Glomerular endothelial cell (primary cell): ENCODE results near the gene ZIM2. TPM values are rescaled to one million over a fixed set of nuclear protein-coding genes. Genes with fewer than 3 reads are reported as not detected.

Experiments used
- DNase-seq: peaks from one replicate; pipeline ENCODE4 v3.0.0-alpha.2; 2011; ENCODE audit warnings: low read depth, low spot score; ENCODE audit errors: extremely low read depth
- total RNA-seq: library from RNA; depleted of rRNA; stranded (reverse); fragments of >200 nt; gene quantifications from 2 replicates; pipeline ENCODE4 v1.2.3, GENCODE V29; 2015

Gene ZIM2
- total RNA-seq, 1 donor from 2014 or later, result not detected

DNA sequence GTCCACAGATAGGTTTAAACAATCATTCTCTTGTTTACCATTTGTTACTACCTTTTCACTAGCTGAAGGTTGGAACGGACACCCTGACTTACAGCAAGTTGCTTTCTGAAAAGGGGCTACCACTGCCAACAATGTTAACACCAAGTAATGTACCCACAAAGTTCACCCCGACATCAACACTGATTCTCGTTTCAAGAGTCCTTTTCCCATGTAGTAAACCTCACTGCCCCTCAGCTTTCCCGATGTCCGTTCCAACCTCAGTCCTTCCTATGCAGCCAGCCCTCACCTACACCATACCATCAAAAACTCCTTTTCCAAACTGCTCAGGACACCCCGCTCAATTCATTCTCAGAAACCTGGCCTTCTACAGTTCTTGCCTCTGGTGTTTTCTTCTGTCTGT, 29.0 kb downstream of the ZIM2 start:
- no peak for DNase-seq

DNA sequence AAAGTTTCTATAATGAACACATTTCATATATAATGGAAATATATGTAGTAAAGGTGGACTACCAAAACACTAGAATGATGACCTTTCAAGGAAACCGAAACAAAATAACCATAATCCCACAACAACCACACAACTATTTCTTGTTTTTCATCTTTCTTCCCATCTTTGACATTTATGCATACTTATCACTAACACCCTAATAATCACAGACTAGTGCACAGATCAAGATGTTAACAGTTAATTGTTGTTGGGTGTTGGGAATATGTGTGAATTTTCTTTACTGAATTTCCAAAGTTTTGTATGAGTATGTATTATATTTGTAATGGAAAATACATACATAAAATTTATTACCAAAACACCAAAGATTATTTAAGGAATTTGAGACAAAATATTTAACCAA, 30.3 kb downstream of the ZIM2 start:
- DNase-seq, result no peak

DNA sequence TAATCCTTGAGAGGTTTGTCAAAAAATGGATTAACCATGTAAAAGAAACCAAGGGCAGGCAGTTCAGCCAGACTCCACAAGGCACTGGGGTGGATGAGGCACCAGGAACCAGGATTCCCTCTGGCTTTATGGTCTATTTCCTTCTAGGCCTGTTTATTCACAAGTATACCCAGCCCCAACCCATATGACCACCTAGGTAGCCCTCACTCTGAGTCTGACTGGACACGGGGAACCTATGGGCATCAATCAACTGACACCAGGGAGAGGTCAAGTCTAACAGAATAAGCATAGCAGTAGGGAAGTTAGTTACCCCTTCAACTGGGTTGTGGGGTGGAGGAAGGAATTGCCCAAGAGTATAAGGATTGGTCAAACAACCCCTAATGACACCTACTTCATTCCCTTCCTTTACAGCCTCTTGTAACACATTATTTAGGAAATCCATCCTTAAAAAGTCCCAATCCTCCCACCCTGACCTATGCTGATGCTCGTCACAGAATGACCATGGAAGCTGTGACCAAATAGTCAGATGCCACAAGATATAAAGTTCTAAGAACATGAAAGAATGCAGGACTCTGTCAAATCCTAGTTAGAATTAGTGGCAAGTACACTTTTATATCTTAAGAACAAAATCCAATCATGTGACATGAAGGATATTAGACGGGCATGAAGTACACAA, 31.7 kb downstream of the ZIM2 start:
- DNase-seq, result no peak

DNA sequence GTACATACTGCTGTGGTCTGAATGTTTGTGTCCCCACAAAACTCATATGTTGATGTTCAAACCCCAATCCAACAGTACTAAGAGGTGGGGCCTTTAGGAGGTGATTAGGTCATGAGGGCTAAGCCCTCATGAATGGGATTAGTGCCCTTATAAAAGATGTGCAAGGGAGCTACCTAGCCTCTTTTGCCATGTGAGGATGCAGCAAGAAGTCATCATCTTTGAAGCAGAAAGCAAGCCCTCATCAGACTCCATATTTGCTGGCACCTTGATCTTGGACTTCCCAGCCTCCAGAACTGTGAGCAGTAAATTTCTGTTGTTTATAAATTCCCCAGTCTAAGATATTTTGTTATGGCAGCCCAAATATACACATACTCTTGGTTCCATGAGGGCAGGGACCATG, 33.9 kb downstream of the ZIM2 start:
- no peak for DNase-seq

DNA sequence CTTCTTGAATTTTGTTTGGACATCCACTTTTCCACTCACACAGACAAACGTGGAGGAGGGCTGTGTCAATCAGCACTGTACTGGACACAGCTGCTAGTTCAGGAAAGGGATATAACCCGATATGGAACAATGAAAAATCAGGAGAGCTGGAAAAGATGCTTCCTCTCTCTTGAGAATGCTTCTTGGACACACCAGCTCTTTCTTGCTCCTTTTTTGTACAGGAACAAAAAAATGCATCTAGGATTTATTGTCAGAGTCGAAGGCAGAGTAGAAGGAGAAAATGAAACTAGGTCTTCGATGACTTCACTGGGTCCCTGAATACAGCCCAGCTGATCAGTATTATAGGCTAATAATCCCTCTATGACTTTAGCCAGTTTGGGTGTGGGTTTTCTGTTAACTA, 62.2 kb downstream of the ZIM2 start:
- DNase-seq, result no peak

DNA sequence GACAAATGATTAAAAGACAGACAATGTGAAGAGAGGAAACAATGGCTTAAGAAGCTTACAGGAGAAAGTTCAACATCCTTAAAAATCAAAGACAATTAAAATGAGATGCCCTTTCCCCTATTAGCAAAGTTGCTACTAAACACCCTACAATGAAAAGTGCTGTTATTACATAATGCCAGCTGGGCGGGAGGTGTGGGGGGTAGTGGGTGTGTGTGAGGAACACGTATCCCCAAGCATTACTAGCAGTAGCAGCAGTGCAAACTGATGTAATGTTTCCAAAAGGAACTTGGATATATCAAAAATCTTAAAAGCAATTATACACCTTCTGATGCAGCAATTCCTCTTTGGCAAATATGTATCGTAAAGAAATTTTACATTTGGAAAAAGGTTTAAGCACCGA, 70.9 kb downstream of the ZIM2 start:
- DNase-seq, result no peak

DNA sequence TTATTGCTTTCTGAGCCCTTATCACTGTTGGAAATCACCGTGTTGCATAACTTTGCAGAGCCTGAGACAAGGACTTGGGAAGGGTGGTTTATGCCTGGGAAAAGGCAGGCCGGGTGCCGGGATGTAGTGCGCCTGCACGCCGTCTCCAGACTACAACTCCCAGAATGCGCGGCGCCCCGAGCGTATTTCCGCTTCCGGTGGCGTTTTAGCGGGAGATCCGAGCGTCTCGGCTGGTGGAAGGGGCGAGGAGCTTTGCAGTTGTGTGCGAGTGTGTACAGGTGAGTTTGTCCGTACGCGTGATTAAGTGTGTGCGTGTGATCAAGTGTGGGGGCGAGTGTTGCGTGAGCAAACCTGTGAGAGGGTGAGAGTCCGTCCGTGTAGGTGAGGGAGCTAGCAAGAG, 75.4 kb downstream of the ZIM2 start:
- no peak for DNase-seq

DNA sequence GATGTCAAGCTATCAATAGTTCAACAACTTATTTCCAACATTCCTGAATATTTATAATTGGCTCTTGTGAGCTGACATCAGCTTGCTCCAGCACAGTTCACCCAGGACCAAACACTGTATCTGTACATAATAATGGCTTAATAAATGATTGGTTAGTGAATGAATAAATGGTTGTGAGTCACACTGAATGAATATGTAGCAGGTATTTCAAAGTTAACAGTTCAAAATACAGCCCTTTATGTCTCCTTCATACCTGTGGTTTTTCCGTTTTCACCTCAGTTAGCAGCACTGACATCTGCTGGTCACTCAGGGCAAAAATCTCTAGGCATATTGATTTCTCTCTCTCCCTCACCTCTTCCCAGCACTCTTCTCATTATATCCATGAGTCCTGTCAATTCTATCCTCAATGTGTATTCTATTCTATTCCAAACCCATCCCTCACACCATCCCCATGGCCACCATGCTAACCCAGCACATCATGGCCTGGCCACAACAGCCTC, 76.3 kb downstream of the ZIM2 start:
- DNase-seq, result no peak

DNA sequence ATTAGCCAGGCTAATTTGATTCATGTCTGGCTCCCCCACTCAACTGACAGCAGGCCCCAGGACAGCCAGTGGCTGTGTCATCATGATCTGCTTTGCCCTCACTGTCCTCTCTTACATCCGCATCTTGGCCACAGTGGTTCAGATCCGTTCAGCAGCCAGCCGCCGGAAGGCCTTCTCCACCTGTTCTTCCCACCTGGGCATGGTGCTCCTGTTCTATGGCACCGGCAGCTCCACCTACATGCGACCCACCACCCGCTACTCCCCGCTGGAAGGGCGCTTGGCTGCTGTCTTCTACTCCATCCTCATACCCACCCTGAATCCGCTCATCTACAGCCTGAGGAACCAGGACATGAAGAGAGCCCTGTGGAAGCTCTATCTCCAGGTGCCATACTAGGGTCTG, 79.7 kb downstream of the ZIM2 start:
- DNase-seq, result no peak

DNA sequence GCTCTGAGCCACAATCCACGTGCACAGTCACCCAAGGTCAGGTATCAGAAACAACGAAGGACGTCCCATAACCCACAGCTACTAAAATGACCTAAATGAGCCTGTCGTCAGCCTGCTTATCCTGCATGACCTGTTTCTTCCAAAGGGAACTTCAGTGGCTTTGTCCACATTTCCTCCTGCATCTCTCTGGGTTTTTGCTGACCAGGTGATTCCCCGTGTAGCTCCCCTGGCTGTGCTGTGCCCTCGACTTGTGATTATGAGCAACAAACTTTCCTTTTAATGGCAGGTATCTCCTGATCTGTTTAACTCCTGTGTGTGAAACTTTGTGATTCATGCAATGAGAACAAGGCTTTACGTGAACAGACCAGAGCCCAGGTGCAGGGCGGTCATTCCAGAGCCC, 81.0 kb downstream of the ZIM2 start:
- DNase-seq, result no peak

DNA sequence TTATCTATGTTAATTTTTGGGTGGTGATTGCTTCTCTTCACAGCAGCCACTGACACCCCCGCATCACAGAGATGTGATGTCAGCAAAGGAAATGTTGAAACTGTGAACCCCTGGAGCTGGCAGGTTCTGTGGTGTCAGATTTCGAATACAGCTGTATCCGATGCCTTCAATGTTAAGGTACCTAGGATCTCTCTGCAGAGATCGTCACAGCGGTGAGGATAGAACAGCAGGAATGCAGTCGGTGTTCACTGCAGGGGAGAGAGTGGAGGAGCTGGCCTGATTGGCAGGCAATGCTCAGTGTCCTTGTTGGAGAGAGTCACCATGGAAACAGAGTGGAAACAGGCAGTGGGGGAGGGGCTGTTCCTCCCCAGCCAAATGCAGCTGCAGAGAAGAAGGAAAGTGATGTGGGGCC, 89.4 kb downstream of the ZIM2 start:
- DNase-seq, result no peak

DNA sequence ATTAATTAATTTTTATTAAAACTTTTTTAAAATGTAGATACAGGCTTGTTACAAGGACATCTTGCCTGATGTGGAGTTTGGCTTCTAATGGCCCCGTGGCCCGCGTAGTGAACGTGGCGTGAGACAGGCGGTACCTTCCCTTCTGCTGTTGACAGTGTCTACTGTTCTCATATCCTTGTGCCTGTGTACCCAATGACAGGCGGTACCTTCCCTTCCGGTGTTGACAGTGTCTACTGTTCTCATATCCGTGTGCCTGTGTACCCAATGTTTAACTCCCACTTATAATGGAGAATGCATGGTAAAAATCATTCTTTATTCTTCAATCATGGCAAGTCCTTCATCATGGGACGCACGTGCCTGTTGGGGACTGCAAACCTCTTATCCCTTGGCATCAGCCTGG, 89.9 kb downstream of the ZIM2 start:
- DNase-seq, result no peak

DNA sequence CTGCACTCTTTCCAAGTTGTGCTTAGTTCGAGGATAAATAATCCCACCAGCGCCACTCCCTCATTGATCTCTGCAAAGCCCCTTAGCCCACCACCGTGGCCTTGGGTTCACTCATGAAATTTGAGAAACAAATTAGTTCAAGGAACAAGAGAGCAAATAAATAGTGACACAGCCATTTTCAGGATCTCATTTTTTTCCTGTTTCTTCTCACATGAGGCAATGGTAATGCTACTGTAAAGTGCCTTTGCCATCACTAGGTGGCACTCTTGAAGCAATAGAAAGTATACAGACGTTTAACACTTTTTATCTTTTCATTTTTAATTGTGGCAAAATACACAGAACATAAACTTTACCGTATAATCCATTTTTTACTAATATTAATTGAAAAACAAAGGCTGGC, 92.1 kb downstream of the ZIM2 start:
- no peak for DNase-seq

DNA sequence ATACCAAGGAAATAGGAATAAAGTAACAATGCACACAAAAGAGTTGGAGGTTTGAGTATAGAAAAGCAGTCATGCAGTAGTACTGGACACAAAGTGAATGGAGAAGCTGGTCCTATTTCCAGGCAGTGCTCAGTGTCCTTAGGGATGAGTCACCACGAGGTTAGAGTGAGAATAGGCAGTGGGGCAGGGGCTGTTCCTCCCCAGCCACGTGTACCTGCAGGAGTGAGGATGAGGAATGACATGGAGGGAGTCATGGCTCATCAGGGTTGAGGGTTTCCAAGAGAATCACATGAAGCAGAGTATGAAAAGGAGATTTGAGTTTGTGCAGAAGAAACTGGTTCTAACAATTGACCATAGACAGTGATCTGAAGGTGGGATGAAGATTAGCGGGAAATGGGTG, 94.2 kb downstream of the ZIM2 start:
- no peak for DNase-seq

DNA sequence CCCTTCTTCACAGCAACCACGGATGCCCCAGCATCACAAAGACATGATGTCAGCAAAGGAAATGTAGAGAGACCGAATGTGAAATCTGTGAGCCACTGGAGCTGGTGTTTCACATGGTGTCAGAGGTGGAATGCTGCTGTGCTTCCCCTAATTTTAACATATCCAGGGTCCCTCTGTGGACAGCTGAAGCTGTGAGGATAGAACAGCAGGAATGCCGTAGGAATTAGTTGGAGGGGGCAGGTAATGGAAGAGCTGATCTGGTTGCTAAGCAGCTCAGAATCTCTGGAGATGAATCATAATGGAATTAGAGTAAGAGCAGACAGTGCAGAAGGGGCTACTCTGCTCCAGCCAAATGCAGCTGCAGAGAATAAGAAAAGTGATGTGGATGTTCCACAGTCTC, 100.0 kb downstream of the ZIM2 start:
- DNase-seq, result no peak

DNA sequence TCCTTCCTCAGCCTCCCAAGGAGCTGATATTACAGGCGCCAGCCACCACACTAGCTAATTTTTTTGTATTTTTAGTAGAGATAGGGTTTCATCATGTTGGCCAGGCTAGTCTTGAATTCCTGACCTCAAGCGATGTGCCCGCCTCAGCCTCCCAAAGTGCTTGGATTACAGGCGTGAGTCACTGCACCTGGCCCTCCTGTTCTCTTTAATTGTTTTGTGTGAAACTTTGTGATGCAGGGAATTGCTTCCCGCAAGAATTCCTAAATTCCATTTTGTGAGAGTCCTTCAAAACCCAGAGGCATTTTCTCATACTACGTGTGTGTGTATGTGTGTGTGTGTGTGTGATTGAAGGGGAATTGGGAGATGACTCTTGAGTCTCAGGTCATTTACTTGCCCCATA, 104.0 kb downstream of the ZIM2 start:
- no peak for DNase-seq

DNA sequence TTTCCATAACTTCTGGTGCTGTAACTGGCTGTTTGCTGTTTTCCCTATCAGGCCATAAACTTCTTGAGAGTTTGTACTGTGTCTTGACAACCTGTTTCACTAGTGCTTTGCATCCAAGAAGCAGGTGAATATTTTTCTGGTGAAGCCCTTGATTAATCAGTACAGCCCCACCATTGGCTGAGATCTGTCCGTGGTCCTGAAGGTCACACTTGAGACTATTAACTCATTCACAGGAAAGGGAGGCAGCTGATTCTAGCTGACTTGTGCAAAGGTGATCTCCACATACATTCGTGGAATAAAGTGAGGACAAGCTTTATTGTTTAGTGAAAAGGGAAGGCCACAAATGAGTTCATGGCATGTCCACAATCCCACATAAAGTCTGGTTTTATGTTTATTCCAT, 107.5 kb downstream of the ZIM2 start:
- no peak for DNase-seq

DNA sequence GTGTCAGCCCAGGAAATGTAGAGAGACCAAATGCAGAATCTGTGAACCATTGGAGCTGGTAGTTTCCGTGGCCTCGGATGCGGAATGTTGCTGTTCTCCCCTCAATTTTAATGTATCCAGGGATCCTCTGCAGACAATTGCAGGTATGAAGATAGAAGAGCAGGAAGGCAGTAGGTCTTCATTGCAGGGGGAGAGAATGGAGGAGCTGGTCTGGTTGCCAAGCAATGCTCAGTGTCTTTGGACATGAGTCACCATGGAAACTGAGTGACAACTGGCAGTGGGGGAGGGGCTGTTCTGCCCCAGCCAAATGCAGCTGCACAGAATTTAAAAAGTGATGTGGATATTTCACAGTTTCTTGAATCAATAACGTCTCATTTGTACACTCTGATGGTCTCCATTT, 112.8 kb downstream of the ZIM2 start:
- no peak for DNase-seq

DNA sequence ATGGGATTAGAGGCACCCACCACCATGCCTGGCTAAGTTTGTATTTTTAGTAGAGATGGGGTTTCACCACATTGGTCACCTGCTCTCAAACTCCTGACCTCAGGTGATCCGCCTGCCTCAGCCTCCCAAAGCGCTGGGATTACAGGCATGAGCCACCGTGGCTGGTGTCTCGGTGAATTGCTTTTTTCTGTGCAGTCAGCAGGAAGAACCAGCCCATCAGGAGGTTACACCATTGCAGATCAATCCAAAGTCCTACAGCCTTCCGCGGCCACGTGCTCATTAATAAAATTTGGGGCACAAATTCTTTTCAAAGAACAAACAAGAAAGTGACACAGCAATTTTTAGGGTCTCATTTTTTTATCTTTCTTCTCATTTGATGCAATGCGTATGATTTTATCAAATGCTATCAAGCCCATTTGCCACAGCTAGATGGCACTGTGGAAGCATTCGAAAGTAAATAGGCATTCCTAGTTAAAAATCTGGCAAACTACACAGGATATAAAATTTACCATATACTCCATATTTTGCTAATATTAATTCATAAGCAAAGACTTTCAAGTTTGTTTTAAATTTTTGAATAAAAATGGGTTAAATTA, 114.6 kb downstream of the ZIM2 start:
- no peak for DNase-seq
